WTC11 (cell line): ENCODE data around the gene CCDC87. TPM values are rescaled to one million over a fixed set of nuclear protein-coding genes. Genes with fewer than 3 reads are reported as not detected.

Source experiments
- ATAC-seq: fragments of 200-7000 bp; cut with Tn5 transposase; 2 replicates; pipeline ENCODE4 v1.10.0; 2021; ENCODE audit warnings: mild to moderate bottlenecking, moderate library complexity
- CTCF ChIA-PET: fragments of 300-600 bp; sonication (Branson Sonifier 250); formaldehyde crosslinking; loops from one replicate; lab custom pipeline; 2021; ENCODE audit warnings: antibody characterized with exemption; lab: Charles Lee
- POLR2A ChIA-PET: fragments of 350-600 bp; sonication (Branson Sonifier 250); formaldehyde crosslinking; loops from one replicate; lab custom pipeline; 2021; ENCODE audit warnings: antibody characterized with exemption; lab: Charles Lee
- DNase-seq: peaks from one replicate; pipeline ENCODE4 v3.0.0; 2021; ENCODE audit warnings: low spot score
- H3K27ac Mint-ChIP-seq: 2 replicates; pipeline ENCODE4 v1.8.0; 2021; ENCODE audit warnings: mixed read lengths
- H3K27me3 Mint-ChIP-seq: 2 replicates; pipeline ENCODE4 v1.8.0; 2021; ENCODE audit warnings: low read depth, mild to moderate bottlenecking, moderate library complexity, mixed read lengths
- H3K36me3 Mint-ChIP-seq: 2 replicates; pipeline ENCODE4 v1.8.0; 2021; ENCODE audit warnings: mixed read lengths
- H3K4me1 Mint-ChIP-seq: 2 replicates; pipeline ENCODE4 v1.8.0; 2022; ENCODE audit warnings: mixed read lengths
- H3K4me3 Mint-ChIP-seq: 2 replicates; pipeline ENCODE4 v1.8.0; 2021; ENCODE audit warnings: mild to moderate bottlenecking, moderate library complexity, mixed read lengths
- H3K9me3 Mint-ChIP-seq: 2 replicates; pipeline ENCODE4 v1.8.0; 2021; ENCODE audit warnings: mixed read lengths
- AR ChIP-seq: fragments of 250-450 bp; sonication (Bioruptor Pico); IDR thresholded peaks from 2 replicates; pipeline ENCODE4 v1.9.0; 2021; ENCODE audit warnings: mild to moderate bottlenecking
- CREB1 ChIP-seq: sonication (generic); formaldehyde crosslinking; IDR thresholded peaks from 2 replicates; pipeline ENCODE4 v1.8.0; 2023; ENCODE audit warnings: mild to moderate bottlenecking, missing genetic modification reagents
- EMX1 ChIP-seq: fragments of 250-450 bp; sonication (Bioruptor Pico); IDR thresholded peaks from 2 replicates; pipeline ENCODE4 v1.8.0; 2021; ENCODE audit warnings: mild to moderate bottlenecking
- FOXK1 ChIP-seq: sonication (generic); formaldehyde crosslinking; IDR thresholded peaks from 2 replicates; pipeline ENCODE4 v1.8.0; 2022; ENCODE audit warnings: mild to moderate bottlenecking, moderate library complexity, missing genetic modification reagents
- JAZF1 ChIP-seq: fragments of 250-450 bp; sonication (Bioruptor Pico); IDR thresholded peaks from 2 replicates; pipeline ENCODE4 v1.9.0; 2021; ENCODE audit warnings: moderate library complexity, mild to moderate bottlenecking, inconsistent platforms
- MLX ChIP-seq: sonication (generic); formaldehyde crosslinking; IDR thresholded peaks from 2 replicates; pipeline ENCODE4 v1.8.1; 2023; ENCODE audit warnings: mild to moderate bottlenecking, missing genetic modification reagents, moderate library complexity
- SOX15 ChIP-seq: fragments of 250-450 bp; sonication (Bioruptor Pico); IDR thresholded peaks from 2 replicates; pipeline ENCODE4 v1.9.0; 2021; ENCODE audit warnings: mild to moderate bottlenecking
- ZNF317 ChIP-seq: sonication (generic); formaldehyde crosslinking; IDR thresholded peaks from 2 replicates; pipeline ENCODE4 v1.8.1; 2023; ENCODE audit warnings: low read depth, mild to moderate bottlenecking, moderate library complexity, missing genetic modification reagents, borderline replicate concordance
- ZNF396 ChIP-seq: fragments of 250-450 bp; sonication (Bioruptor Pico); IDR thresholded peaks from 2 replicates; pipeline ENCODE4 v1.8.0; 2021; ENCODE audit warnings: mild to moderate bottlenecking, moderate library complexity, borderline replicate concordance
- total RNA-seq: library from RNA; stranded (reverse); gene quantifications from 3 replicates; pipeline ENCODE4 v1.2.3, GENCODE V29; 2021
- TF ChIP-seq, protein P1 (sequence below): sonication (generic); formaldehyde crosslinking; IDR thresholded peaks from 2 replicates; pipeline ENCODE4 v1.8.1; 2022; ENCODE audit warnings: missing genetic modification reagents, borderline replicate concordance
- TF ChIP-seq, protein P2 (sequence below): sonication (generic); formaldehyde crosslinking; IDR thresholded peaks from 2 replicates; pipeline ENCODE4 v1.8.0; 2023; ENCODE audit warnings: missing genetic modification reagents
- TF ChIP-seq, protein P3 (sequence below): sonication (generic); formaldehyde crosslinking; IDR thresholded peaks from 2 replicates; pipeline ENCODE4 v1.8.1; 2022; ENCODE audit warnings: mild to moderate bottlenecking, missing genetic modification reagents, moderate library complexity, borderline replicate concordance
- TF ChIP-seq, protein P4 (sequence below): fragments of 250-450 bp; sonication (Bioruptor Pico); IDR thresholded peaks from 2 replicates; pipeline ENCODE4 v1.9.0; 2021; ENCODE audit warnings: mild to moderate bottlenecking
- TF ChIP-seq, protein P5 (sequence below): fragments of 200-600 bp; IDR thresholded peaks from 2 replicates; pipeline ENCODE4 v1.8.0; 2022; ENCODE audit warnings: antibody characterized with exemption
- TF ChIP-seq, protein P6 (sequence below): sonication (generic); formaldehyde crosslinking; IDR thresholded peaks from 2 replicates; pipeline ENCODE4 v1.8.0; 2023; ENCODE audit warnings: missing genetic modification reagents, mild to moderate bottlenecking, borderline replicate concordance

The CCDC87 gene
- total RNA-seq, 1 experiment from 2014 or later: 0.85 TPM

GRCh38 chr11:66625752-66626149 is 32.9 kb upstream of the CCDC87 start (continued):
- TF ChIP-seq, protein P1, sequence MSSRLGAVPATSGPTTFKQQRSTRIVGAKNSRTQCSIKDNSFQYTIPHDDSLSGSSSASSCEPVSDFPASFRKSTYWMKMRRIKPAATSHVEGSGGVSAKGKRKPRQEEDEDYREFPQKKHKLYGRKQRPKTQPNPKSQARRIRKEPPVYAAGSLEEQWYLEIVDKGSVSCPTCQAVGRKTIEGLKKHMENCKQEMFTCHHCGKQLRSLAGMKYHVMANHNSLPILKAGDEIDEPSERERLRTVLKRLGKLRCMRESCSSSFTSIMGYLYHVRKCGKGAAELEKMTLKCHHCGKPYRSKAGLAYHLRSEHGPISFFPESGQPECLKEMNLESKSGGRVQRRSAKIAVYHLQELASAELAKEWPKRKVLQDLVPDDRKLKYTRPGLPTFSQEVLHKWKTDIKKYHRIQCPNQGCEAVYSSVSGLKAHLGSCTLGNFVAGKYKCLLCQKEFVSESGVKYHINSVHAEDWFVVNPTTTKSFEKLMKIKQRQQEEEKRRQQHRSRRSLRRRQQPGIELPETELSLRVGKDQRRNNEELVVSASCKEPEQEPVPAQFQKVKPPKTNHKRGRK (CRISPR knock-in tag): no peak

DNA sequence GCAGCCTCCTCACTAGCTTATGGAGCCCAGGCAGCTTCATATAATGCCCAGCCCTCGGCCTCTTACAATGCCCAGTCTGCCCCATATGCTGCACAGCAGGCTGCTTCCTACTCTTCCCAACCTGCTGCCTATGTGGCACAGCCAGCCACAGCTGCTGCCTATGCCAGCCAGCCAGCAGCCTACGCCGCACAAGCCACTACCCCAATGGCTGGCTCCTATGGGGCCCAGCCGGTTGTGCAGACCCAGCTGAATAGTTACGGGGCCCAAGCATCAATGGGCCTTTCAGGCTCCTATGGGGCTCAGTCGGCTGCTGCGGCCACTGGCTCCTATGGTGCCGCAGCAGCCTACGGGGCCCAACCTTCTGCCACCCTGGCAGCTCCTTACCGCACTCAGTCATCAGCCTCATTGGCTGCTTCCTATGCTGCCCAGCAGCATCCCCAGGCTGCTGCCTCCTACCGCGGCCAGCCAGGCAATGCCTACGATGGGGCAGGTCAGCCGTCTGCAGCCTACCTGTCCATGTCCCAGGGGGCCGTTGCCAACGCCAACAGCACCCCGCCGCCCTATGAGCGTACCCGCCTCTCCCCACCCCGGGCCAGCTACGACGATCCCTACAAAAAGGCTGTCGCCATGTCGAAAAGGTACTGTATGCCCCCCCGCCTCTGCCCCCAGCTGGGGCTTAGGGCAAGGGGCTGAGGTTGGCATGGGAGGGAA is 32.3 kb upstream of the CCDC87 start:
- no peaks in the 10 kb centered on the region for H3K9me3 Mint-ChIP-seq
- ChIA-PET CTCF (interaction anchor here (0.9 to 1.2 kb wide), 2 partner anchors 12 to 53 kb away, joined by 3 read pairs; partner anchors contain the start of gene RBM4B), POLR2A (interaction anchor here (0.5 to 2.0 kb wide), 3 partner anchors 13 to 79 kb away, joined by 3 to 14 read pairs (median 3); partner anchors contain the start of genes ACTN3, RBM4, RBM4B and ZDHHC24)
- ATAC-seq (no peak), DNase-seq (no peak)
- peaks cover 12% of the 10 kb centered on the region for H3K4me1 Mint-ChIP-seq
- H3K27me3 Mint-ChIP-seq: no peaks in the 10 kb centered on the region
- no peak overlapping the region for H3K27ac Mint-ChIP-seq
- peaks cover 74% of the 10 kb centered on the region for H3K36me3 Mint-ChIP-seq
- TF ChIP-seq, protein P2, sequence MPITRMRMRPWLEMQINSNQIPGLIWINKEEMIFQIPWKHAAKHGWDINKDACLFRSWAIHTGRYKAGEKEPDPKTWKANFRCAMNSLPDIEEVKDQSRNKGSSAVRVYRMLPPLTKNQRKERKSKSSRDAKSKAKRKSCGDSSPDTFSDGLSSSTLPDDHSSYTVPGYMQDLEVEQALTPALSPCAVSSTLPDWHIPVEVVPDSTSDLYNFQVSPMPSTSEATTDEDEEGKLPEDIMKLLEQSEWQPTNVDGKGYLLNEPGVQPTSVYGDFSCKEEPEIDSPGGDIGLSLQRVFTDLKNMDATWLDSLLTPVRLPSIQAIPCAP (CRISPR knock-in tag): no peak
- TF ChIP-seq, protein P3, sequence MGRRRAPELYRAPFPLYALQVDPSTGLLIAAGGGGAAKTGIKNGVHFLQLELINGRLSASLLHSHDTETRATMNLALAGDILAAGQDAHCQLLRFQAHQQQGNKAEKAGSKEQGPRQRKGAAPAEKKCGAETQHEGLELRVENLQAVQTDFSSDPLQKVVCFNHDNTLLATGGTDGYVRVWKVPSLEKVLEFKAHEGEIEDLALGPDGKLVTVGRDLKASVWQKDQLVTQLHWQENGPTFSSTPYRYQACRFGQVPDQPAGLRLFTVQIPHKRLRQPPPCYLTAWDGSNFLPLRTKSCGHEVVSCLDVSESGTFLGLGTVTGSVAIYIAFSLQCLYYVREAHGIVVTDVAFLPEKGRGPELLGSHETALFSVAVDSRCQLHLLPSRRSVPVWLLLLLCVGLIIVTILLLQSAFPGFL: no peak
- TF ChIP-seq EMX1 (CRISPR knock-in tag) (no peak), FOXK1 (CRISPR knock-in tag) (no peak), AR (CRISPR knock-in tag) (no peak)
- H3K4me3 Mint-ChIP-seq: no peak overlapping the region

GRCh38 chr11:66624450-66624849 is 31.6 kb upstream of the CCDC87 start:
- peaks cover 73% of the 10 kb centered on the region for H3K36me3 Mint-ChIP-seq
- POLR2A ChIA-PET: interaction anchor here (0.5 to 2.0 kb wide), 3 partner anchors 14 to 78 kb away, joined by 3 to 14 read pairs (median 3); partner anchors contain the start of genes ACTN3, RBM4, RBM4B and ZDHHC24
- H3K27me3 Mint-ChIP-seq: no peaks in the 10 kb centered on the region
- no peak for TF ChIP-seq ZNF317 (CRISPR knock-in tag)
- TF ChIP-seq SOX15 (CRISPR knock-in tag): no peak
- TF ChIP-seq JAZF1: no peak
- no peak for TF ChIP-seq ZNF396 (CRISPR knock-in tag)
- TF ChIP-seq, protein P4, sequence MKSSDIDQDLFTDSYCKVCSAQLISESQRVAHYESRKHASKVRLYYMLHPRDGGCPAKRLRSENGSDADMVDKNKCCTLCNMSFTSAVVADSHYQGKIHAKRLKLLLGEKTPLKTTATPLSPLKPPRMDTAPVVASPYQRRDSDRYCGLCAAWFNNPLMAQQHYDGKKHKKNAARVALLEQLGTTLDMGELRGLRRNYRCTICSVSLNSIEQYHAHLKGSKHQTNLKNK (CRISPR knock-in tag): no peak
- TF ChIP-seq CREB1: no peak
- TF ChIP-seq, protein P5, sequence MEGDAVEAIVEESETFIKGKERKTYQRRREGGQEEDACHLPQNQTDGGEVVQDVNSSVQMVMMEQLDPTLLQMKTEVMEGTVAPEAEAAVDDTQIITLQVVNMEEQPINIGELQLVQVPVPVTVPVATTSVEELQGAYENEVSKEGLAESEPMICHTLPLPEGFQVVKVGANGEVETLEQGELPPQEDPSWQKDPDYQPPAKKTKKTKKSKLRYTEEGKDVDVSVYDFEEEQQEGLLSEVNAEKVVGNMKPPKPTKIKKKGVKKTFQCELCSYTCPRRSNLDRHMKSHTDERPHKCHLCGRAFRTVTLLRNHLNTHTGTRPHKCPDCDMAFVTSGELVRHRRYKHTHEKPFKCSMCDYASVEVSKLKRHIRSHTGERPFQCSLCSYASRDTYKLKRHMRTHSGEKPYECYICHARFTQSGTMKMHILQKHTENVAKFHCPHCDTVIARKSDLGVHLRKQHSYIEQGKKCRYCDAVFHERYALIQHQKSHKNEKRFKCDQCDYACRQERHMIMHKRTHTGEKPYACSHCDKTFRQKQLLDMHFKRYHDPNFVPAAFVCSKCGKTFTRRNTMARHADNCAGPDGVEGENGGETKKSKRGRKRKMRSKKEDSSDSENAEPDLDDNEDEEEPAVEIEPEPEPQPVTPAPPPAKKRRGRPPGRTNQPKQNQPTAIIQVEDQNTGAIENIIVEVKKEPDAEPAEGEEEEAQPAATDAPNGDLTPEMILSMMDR: no peak
- TF ChIP-seq MLX: no peak
- TF ChIP-seq, protein P6, sequence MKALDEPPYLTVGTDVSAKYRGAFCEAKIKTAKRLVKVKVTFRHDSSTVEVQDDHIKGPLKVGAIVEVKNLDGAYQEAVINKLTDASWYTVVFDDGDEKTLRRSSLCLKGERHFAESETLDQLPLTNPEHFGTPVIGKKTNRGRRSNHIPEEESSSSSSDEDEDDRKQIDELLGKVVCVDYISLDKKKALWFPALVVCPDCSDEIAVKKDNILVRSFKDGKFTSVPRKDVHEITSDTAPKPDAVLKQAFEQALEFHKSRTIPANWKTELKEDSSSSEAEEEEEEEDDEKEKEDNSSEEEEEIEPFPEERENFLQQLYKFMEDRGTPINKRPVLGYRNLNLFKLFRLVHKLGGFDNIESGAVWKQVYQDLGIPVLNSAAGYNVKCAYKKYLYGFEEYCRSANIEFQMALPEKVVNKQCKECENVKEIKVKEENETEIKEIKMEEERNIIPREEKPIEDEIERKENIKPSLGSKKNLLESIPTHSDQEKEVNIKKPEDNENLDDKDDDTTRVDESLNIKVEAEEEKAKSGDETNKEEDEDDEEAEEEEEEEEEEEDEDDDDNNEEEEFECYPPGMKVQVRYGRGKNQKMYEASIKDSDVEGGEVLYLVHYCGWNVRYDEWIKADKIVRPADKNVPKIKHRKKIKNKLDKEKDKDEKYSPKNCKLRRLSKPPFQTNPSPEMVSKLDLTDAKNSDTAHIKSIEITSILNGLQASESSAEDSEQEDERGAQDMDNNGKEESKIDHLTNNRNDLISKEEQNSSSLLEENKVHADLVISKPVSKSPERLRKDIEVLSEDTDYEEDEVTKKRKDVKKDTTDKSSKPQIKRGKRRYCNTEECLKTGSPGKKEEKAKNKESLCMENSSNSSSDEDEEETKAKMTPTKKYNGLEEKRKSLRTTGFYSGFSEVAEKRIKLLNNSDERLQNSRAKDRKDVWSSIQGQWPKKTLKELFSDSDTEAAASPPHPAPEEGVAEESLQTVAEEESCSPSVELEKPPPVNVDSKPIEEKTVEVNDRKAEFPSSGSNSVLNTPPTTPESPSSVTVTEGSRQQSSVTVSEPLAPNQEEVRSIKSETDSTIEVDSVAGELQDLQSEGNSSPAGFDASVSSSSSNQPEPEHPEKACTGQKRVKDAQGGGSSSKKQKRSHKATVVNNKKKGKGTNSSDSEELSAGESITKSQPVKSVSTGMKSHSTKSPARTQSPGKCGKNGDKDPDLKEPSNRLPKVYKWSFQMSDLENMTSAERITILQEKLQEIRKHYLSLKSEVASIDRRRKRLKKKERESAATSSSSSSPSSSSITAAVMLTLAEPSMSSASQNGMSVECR: no peak

More at GRCh38 chr11:66624450-66624849, 31.6 kb upstream of the CCDC87 start:
- Mint-ChIP-seq H3K9me3 (no peaks in the 10 kb centered on the region), H3K4me1 (peaks cover 16% of the 10 kb centered on the region), H3K4me3 (no peak overlapping the region), H3K27ac (no peak overlapping the region)
- CTCF ChIA-PET: interaction anchor here (0.9 kb wide), 3 partner anchors 13 to 114 kb away, joined by 3 read pairs; partner anchors contain the start of gene BBS1
- DNase-seq: no peak
- ATAC-seq: no peak
